SK-N-MC (cell line): ENCODE results near the gene COBL.

Experiments used
- EZH2 ChIP-seq: fragments of 200-600 bp; sonication (generic); IDR thresholded peaks from one replicate; pipeline ENCODE4 v1.6.1; 2017; ENCODE audit warnings: antibody characterized with exemption
- FOXP2 ChIP-seq: optimal IDR thresholded peaks from 2 replicates; pipeline ENCODE3; 2011; ENCODE audit warnings: mild to moderate bottlenecking, moderate library complexity; ENCODE audit not compliant: insufficient read depth; ENCODE audit errors: extremely low read length, control extremely low read depth
- POLR2AphosphoS5 ChIP-seq: IDR thresholded peaks from 2 replicates; pipeline ENCODE4 v1.6.1; 2012; ENCODE audit warnings: mild to moderate bottlenecking, low read depth, low read length, borderline replicate concordance

DNA sequence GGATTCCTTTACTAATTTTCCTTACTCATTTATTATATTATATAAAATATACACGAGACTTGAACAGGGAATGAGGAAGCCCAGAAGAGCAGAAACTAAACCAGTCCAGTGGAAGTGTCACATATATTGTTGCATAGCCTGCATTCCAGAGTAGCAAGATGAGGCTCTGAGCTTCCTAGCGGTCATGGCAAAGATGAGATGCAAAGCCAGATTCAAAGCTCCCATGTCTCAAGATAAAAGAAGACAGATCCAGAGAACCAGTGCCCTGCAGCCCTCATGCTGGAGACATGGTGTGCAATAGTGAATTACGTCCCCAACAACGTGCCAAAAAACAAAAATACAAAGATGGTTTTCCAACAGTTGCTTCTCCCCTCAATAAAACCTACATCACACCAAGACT, 59.7 kb downstream of the COBL start:
- TF ChIP-seq POLR2AphosphoS5 (no peak), EZH2 (no peak), FOXP2 (no peak)
